ENCODE results near the gene DOHH.

Gene DOHH

GRCh38 chr19:3496392-3497273 lies 3.8 kb downstream of the DOHH start:
- H3K9ac ChIP-seq (ENCODE audit: low read length) = no peak overlapping the region
- no peak overlapping the region for H3K27ac ChIP-seq (ENCODE audit: low read depth, low read length)
- no peak overlapping the region for H3K4me3 ChIP-seq (ENCODE audit: low read depth, low read length)
- H3K9me3 ChIP-seq (ENCODE audit: control insufficient read depth, insufficient read depth, low read depth, low read length) = no peaks in the 10 kb centered on the region
- H3K27me3 ChIP-seq (ENCODE audit: control insufficient read depth, insufficient read depth, low read length) = no peaks in the 10 kb centered on the region
- H3K4me1 ChIP-seq (ENCODE audit: control insufficient read depth, insufficient read depth, low read length) = peaks cover 7% of the 10 kb centered on the region; the same call in 1 of the 2 replicates
- H3K36me3 ChIP-seq (ENCODE audit: control insufficient read depth, insufficient read depth, low read length) = peaks cover 42% of the 10 kb centered on the region

GRCh38 chr19:3494559-3494958 lies 5.9 kb downstream of the DOHH start:
- H3K4me1 ChIP-seq (ENCODE audit: control insufficient read depth, insufficient read depth, low read length) = peaks cover 4% of the 10 kb centered on the region; the same call in 1 of the 2 replicates
- no peak overlapping the region for H3K27ac ChIP-seq (ENCODE audit: low read depth, low read length)
- H3K9me3 ChIP-seq (ENCODE audit: control insufficient read depth, insufficient read depth, low read depth, low read length) = no peaks in the 10 kb centered on the region
- H3K27me3 ChIP-seq (ENCODE audit: control insufficient read depth, insufficient read depth, low read length) = no peaks in the 10 kb centered on the region
- H3K4me3 ChIP-seq (ENCODE audit: low read depth, low read length) = no peak overlapping the region
- peaks cover 44% of the 10 kb centered on the region for H3K36me3 ChIP-seq (ENCODE audit: control insufficient read depth, insufficient read depth, low read length)
- no peak overlapping the region for H3K9ac ChIP-seq (ENCODE audit: low read length)

DNA sequence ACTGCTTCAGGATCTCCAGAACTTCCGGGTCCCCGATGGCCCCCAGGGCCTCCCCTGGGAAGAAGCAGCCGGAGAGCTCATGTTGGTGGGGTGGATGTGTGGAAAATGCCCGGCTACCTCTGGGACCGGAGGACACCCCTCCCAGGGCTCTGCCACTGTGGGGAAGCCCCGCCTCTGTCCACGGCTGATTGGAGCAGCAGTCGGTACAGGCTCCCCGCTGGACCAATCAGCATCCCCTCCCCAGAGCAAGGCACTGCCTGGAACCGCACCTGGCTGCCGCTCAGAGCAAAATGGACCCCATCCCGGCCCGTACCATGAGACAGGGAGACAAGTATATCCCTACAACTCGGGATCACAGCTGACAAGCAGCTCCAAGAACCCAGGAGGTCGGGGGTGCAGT lies 6.4 kb downstream of the DOHH start:
- Histone ChIP-seq H3K36me3 (ENCODE audit: control insufficient read depth, insufficient read depth, low read length) (peaks cover 44% of the 10 kb centered on the region), H3K4me3 (ENCODE audit: low read depth, low read length) (no peak overlapping the region), H3K27me3 (ENCODE audit: control insufficient read depth, insufficient read depth, low read length) (no peaks in the 10 kb centered on the region), H3K27ac (ENCODE audit: low read depth, low read length) (no peak overlapping the region), H3K9me3 (ENCODE audit: control insufficient read depth, insufficient read depth, low read depth, low read length) (no peaks in the 10 kb centered on the region), H3K4me1 (ENCODE audit: control insufficient read depth, insufficient read depth, low read length) (peaks cover 4% of the 10 kb centered on the region; the same call in 1 of the 2 replicates), H3K9ac (ENCODE audit: low read length) (no peak overlapping the region)

DNA sequence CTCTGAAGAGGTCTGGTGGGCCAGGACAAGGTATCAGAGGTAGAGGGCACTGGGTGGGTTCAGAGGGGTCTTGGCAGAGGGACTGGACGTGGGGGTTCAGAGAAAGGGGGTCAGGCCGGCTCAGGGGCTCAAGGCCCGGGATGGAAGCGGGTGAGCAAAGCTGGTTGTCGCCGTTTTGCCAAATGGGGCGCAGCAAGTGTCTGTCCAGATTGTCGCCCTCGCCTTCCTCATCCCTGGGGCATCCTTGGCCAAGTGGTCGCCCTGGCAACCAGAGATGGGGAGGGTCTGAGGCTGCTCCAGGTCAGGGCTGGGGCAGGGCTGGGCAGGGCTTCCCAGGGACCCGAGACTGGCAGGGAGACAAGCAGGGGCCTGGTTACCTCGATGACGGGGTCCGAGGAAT lies 6.8 kb downstream of the DOHH start:
- Histone ChIP-seq H3K4me1 (ENCODE audit: control insufficient read depth, insufficient read depth, low read length) (peaks cover 4% of the 10 kb centered on the region; the same call in 1 of the 2 replicates), H3K27ac (ENCODE audit: low read depth, low read length) (no peak overlapping the region), H3K4me3 (ENCODE audit: low read depth, low read length) (no peak overlapping the region), H3K36me3 (ENCODE audit: control insufficient read depth, insufficient read depth, low read length) (peaks cover 44% of the 10 kb centered on the region), H3K27me3 (ENCODE audit: control insufficient read depth, insufficient read depth, low read length) (no peaks in the 10 kb centered on the region), H3K9ac (ENCODE audit: low read length) (no peak overlapping the region), H3K9me3 (ENCODE audit: control insufficient read depth, insufficient read depth, low read depth, low read length) (no peaks in the 10 kb centered on the region)

DNA sequence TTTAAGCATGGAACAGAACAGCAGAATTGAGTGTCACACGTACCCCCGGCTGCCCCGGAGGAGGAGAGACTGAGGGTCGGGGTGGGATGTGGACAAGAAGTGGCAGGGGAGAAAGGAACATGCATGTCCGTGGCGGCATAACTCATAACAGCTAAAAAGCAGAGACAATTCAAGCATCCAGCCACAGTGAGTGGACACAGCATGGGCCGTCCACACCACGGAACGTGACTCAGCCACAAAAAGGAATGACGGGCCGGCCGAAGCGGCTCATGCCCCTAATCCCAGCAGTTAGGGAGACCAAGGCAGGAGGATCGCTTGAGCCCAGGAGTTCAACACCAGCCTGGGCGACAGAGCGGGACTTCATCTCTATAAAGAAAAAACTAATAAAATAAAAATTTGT lies 7.6 kb downstream of the DOHH start:
- Histone ChIP-seq H3K4me3 (ENCODE audit: low read depth, low read length) (no peak overlapping the region), H3K36me3 (ENCODE audit: control insufficient read depth, insufficient read depth, low read length) (peaks cover 44% of the 10 kb centered on the region), H3K27ac (ENCODE audit: low read depth, low read length) (no peak overlapping the region), H3K9ac (ENCODE audit: low read length) (no peak overlapping the region), H3K9me3 (ENCODE audit: control insufficient read depth, insufficient read depth, low read depth, low read length) (no peaks in the 10 kb centered on the region), H3K4me1 (ENCODE audit: control insufficient read depth, insufficient read depth, low read length) (peaks cover 4% of the 10 kb centered on the region; the same call in 1 of the 2 replicates), H3K27me3 (ENCODE audit: control insufficient read depth, insufficient read depth, low read length) (no peaks in the 10 kb centered on the region)

- no peaks in the 10 kb centered on the region for H3K9me3 ChIP-seq (ENCODE audit: control insufficient read depth, insufficient read depth, low read depth, low read length)
- no peak overlapping the region for H3K9ac ChIP-seq (ENCODE audit: low read length)
- H3K27me3 ChIP-seq (ENCODE audit: control insufficient read depth, insufficient read depth, low read length) = no peaks in the 10 kb centered on the region
- no peak overlapping the region for H3K4me3 ChIP-seq (ENCODE audit: low read depth, low read length)
- peaks cover 41% of the 10 kb centered on the region for H3K36me3 ChIP-seq (ENCODE audit: control insufficient read depth, insufficient read depth, low read length)
- no peak overlapping the region for H3K27ac ChIP-seq (ENCODE audit: low read depth, low read length)
- peaks cover 4% of the 10 kb centered on the region; the same call in 1 of the 2 replicates for H3K4me1 ChIP-seq (ENCODE audit: control insufficient read depth, insufficient read depth, low read length)
Observed at GRCh38 chr19:3492131-3492839, 8.2 kb downstream of the DOHH start.

- Histone ChIP-seq H3K4me1 (ENCODE audit: control insufficient read depth, insufficient read depth, low read length) (peaks cover 4% of the 10 kb centered on the region; the same call in 1 of the 2 replicates), H3K9ac (ENCODE audit: low read length) (no peak overlapping the region), H3K36me3 (ENCODE audit: control insufficient read depth, insufficient read depth, low read length) (peaks cover 38% of the 10 kb centered on the region), H3K27me3 (ENCODE audit: control insufficient read depth, insufficient read depth, low read length) (no peaks in the 10 kb centered on the region), H3K9me3 (ENCODE audit: control insufficient read depth, insufficient read depth, low read depth, low read length) (no peaks in the 10 kb centered on the region), H3K4me3 (ENCODE audit: low read depth, low read length) (no peak overlapping the region), H3K27ac (ENCODE audit: low read depth, low read length) (no peak overlapping the region)
Observed at GRCh38 chr19:3491396-3492119, 8.9 kb downstream of the DOHH start.

- Histone ChIP-seq H3K4me3 (ENCODE audit: low read depth, low read length) (no peak within 1 kb of the TSS), H3K27me3 (ENCODE audit: control insufficient read depth, insufficient read depth, low read length) (peaks cover 3% of the 10 kb centered on the region; the same call in 1 of the 2 replicates), H3K27ac (ENCODE audit: low read depth, low read length) (no peak within 1 kb of the TSS)
Observed at GRCh38 chr19:3483226-3483628, 17.2 kb downstream of the DOHH start, which contains the start of gene SMIM44. Gene SMIM44, minus strand, starts transcription at chr19:3483441. Its CDS starts 38 bp downstream, at chr19:3483403.

GRCh38 chr19:3482507-3483225 lies 17.8 kb downstream of the DOHH start:
- Histone ChIP-seq H3K27ac (ENCODE audit: low read depth, low read length) (no peak overlapping the region), H3K9me3 (ENCODE audit: control insufficient read depth, insufficient read depth, low read depth, low read length) (no peaks in the 10 kb centered on the region), H3K4me1 (ENCODE audit: control insufficient read depth, insufficient read depth, low read length) (peaks cover 19% of the 10 kb centered on the region), H3K4me3 (ENCODE audit: low read depth, low read length) (no peak overlapping the region), H3K27me3 (ENCODE audit: control insufficient read depth, insufficient read depth, low read length) (peaks cover 9% of the 10 kb centered on the region; the same call in 1 of the 2 replicates), H3K36me3 (ENCODE audit: control insufficient read depth, insufficient read depth, low read length) (no peaks in the 10 kb centered on the region), H3K9ac (ENCODE audit: low read length) (no peak overlapping the region)

More at GRCh38 chr19:3483226-3483628, 17.2 kb downstream of the DOHH start, which contains the start of gene SMIM44:
- Histone ChIP-seq H3K9ac (ENCODE audit: low read length) (no peak within 1 kb of the TSS), H3K9me3 (ENCODE audit: control insufficient read depth, insufficient read depth, low read depth, low read length) (no peaks in the 10 kb centered on the region), H3K4me1 (ENCODE audit: control insufficient read depth, insufficient read depth, low read length) (peaks cover 19% of the 10 kb centered on the region), H3K36me3 (ENCODE audit: control insufficient read depth, insufficient read depth, low read length) (no peaks in the 10 kb centered on the region)
